ENCODE data around the gene HPSE2.

DNA sequence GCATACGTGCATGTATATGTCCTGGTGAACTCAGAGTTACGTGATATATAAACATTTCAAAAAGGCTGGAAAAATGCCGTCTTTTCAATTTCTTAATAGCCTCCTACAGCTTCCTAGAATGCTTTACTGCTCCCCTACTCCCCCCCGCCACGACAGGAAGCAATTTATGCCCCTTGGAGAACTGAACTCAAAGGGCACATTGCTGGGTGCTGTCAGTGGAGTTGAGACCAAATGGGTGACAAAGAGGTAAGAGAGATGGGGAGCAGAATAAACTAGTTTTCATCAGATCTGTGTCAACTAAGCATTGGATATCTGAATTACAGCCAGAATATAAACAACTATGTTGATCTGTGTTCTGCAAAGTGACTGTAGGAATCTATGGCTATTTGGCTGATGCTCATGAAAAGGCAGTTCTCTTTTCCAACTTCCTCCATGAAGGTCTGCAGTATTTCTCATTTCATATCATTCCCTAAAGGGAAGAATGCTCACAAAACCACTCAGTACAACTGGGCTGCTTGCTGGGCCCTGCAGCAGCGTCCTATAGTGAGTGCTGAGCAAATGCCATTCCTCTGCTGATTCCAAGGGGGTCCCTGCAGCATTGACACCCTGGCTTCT is 617.6 kb downstream of the HPSE2 start:
- TF ChIP-seq, protein P1, sequence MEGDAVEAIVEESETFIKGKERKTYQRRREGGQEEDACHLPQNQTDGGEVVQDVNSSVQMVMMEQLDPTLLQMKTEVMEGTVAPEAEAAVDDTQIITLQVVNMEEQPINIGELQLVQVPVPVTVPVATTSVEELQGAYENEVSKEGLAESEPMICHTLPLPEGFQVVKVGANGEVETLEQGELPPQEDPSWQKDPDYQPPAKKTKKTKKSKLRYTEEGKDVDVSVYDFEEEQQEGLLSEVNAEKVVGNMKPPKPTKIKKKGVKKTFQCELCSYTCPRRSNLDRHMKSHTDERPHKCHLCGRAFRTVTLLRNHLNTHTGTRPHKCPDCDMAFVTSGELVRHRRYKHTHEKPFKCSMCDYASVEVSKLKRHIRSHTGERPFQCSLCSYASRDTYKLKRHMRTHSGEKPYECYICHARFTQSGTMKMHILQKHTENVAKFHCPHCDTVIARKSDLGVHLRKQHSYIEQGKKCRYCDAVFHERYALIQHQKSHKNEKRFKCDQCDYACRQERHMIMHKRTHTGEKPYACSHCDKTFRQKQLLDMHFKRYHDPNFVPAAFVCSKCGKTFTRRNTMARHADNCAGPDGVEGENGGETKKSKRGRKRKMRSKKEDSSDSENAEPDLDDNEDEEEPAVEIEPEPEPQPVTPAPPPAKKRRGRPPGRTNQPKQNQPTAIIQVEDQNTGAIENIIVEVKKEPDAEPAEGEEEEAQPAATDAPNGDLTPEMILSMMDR (IDR thresholded peaks at IDR 0.05; ENCODE audit: low read depth, low read length) = no peak
- TF ChIP-seq EZH2phosphoT487 (IDR thresholded peaks at IDR 0.05; ENCODE audit: low read depth) = no peak
